Endothelial cell of umbilical vein (primary cell): ENCODE measurements around the gene LARGE1. TPM values are rescaled to one million over a fixed set of nuclear protein-coding genes. Genes with fewer than 3 reads are reported as not detected.

ENCODE experiments used
- BruUV-seq: library from RNA; stranded (reverse); fragments of 400-500 nt; replicated peaks from 2 replicates; lab custom pipeline; 2021; lab: Mats Ljungman, UMichigan
- CTCF ChIA-PET: fragments of 300-600, 350-600 bp; sonication (Branson Sonifier 250); formaldehyde crosslinking; loops from one replicate; lab custom pipeline; 2021; ENCODE audit warnings: antibody characterized with exemption, inconsistent platforms; lab: Charles Lee
- POLR2A ChIA-PET: fragments of 300-600, 350-600 bp; sonication (Branson Sonifier 250); formaldehyde crosslinking; loops from one replicate; lab custom pipeline; 2021; ENCODE audit warnings: antibody characterized with exemption, inconsistent platforms; lab: Charles Lee
- DNase-seq: peaks from one replicate; pipeline ENCODE4 v3.0.0-alpha.2; 2011; ENCODE audit warnings: low read depth, low spot score
- FAIRE-seq: peaks from 2 replicates; lab custom pipeline; 2011; peaks lifted over from hg19 to GRCh38; lab: Jason Lieb, UNC
- H2AFZ ChIP-seq: 2 replicates; pipeline ENCODE4 v1.6.0; 2012; ENCODE audit warnings: low read depth, low read length, control low read depth, inconsistent platforms
- H3K27ac ChIP-seq: 2 replicates; pipeline ENCODE4 v1.5.1; 2011; ENCODE audit warnings: low read depth, mild to moderate bottlenecking, control low read depth, low read length, moderate library complexity; ENCODE audit not compliant: insufficient read depth
- H3K27me3 ChIP-seq, 2 experiments: 2 replicates each; pipeline versions ENCODE4 v1.6.0 to v1.6.1; 2011; ENCODE audit warnings: low read length in 2 of 2, mixed read lengths in 1 of 2; ENCODE audit not compliant: control insufficient read depth in 2 of 2, insufficient read depth in 2 of 2
- H3K36me3 ChIP-seq, 2 experiments: 2 replicates in 1 of 2; 3 replicates in 1 of 2; pipeline ENCODE4 v1.5.1; 2011; ENCODE audit warnings: low read length in 2 of 2, mild to moderate bottlenecking in 1 of 2, moderate library complexity in 1 of 2; ENCODE audit not compliant: control insufficient read depth in 2 of 2, insufficient read depth in 2 of 2; ENCODE audit errors: extremely low read depth in 1 of 2
- H3K4me1 ChIP-seq: 3 replicates; pipeline ENCODE4 v1.5.1; 2011; ENCODE audit warnings: mild to moderate bottlenecking, low read length; ENCODE audit not compliant: control insufficient read depth, insufficient read depth; ENCODE audit errors: extremely low read depth
- H3K4me2 ChIP-seq: 2 replicates; pipeline ENCODE4 v1.6.1; 2011; ENCODE audit warnings: low read length, control low read depth, mixed read lengths; ENCODE audit not compliant: insufficient read depth
- H3K4me3 ChIP-seq, 3 experiments: fragments of 200-600 bp in 1 of 3; sonication (generic), shearing (Covaris generic) in 1 of 3; replicated peaks in 1 of 3; 2 replicates each; pipeline ENCODE4 v1.5.1; 2011 to 2016; ENCODE audit warnings: control low read depth in 3 of 3, low read length in 3 of 3, mild to moderate bottlenecking in 2 of 3, inconsistent platforms in 1 of 3, low read depth in 1 of 3, moderate library complexity in 1 of 3; ENCODE audit not compliant: insufficient read depth in 1 of 3
- H3K79me2 ChIP-seq: 2 replicates; pipeline ENCODE4 v1.6.0; 2012; ENCODE audit warnings: low read length, inconsistent platforms; ENCODE audit not compliant: control insufficient read depth, insufficient read depth
- H3K9ac ChIP-seq: replicated peaks from 2 replicates; pipeline ENCODE3; 2011; ENCODE audit warnings: low read length, control low read depth; ENCODE audit not compliant: insufficient read depth; ENCODE audit errors: extremely low read depth
- H3K9me1 ChIP-seq: replicated peaks from 3 replicates; pipeline ENCODE4 v1.6.0; 2011; ENCODE audit warnings: mild to moderate bottlenecking, low read length; ENCODE audit not compliant: control insufficient read depth, insufficient read depth; ENCODE audit errors: extremely low read depth
- H3K9me3 ChIP-seq: replicated peaks from 2 replicates; pipeline ENCODE4 v1.5.1; 2012; ENCODE audit warnings: low read length, inconsistent platforms; ENCODE audit not compliant: control insufficient read depth, insufficient read depth
- H4K20me1 ChIP-seq: replicated peaks from 2 replicates; pipeline ENCODE3; 2011; ENCODE audit warnings: mild to moderate bottlenecking, low read length; ENCODE audit not compliant: control insufficient read depth, insufficient read depth; ENCODE audit errors: extremely low read depth
- CTCF ChIP-seq, 2 donors: IDR thresholded peaks; 1 replicate in 1 of 2; 2 replicates in 1 of 2; pipeline ENCODE4 v1.5.1; 2011; ENCODE audit warnings: low read length in 2 of 2, mild to moderate bottlenecking in 2 of 2, moderate library complexity in 2 of 2, control low read depth in 1 of 2, inconsistent platforms in 1 of 2, low read depth in 1 of 2; ENCODE audit not compliant: insufficient read depth in 1 of 2; ENCODE audit errors: extremely low read depth in 1 of 2
- EZH2 ChIP-seq: IDR thresholded peaks from 2 replicates; pipeline ENCODE4 v1.6.1; 2012; ENCODE audit warnings: borderline replicate concordance, low read depth, mild to moderate bottlenecking, moderate library complexity, low read length, inconsistent platforms; ENCODE audit not compliant: severe bottlenecking
- FOS ChIP-seq: IDR thresholded peaks from 2 replicates; pipeline ENCODE4 v1.6.1; 2011; ENCODE audit warnings: mild to moderate bottlenecking, low read length, moderate library complexity, borderline replicate concordance; ENCODE audit not compliant: insufficient read depth
- GATA2 ChIP-seq: IDR thresholded peaks from 2 replicates; pipeline ENCODE4 v1.7.0; 2011; ENCODE audit warnings: low read depth, mild to moderate bottlenecking, moderate library complexity, mixed read lengths, low read length; ENCODE audit not compliant: insufficient read length, insufficient read depth
- JUN ChIP-seq: IDR thresholded peaks from 2 replicates; pipeline ENCODE4 v1.6.1; 2011; ENCODE audit warnings: borderline replicate concordance, low read depth; ENCODE audit not compliant: insufficient read length, insufficient read depth
- MAX ChIP-seq: IDR thresholded peaks from 2 replicates; pipeline ENCODE4 v1.6.1; 2011; ENCODE audit not compliant: insufficient read depth, insufficient read length
- MYC ChIP-seq: IDR thresholded peaks from one replicate; pipeline ENCODE4 v1.6.1; 2011; ENCODE audit warnings: mild to moderate bottlenecking, low read depth, low read length
- POLR2A ChIP-seq: IDR thresholded peaks from 2 replicates; pipeline ENCODE4 v1.6.1; 2012; ENCODE audit warnings: low read depth, mild to moderate bottlenecking, control low read depth, low read length
- POLR2AphosphoS5 ChIP-seq: IDR thresholded peaks from 2 replicates; pipeline ENCODE4 v1.6.1; 2012; ENCODE audit warnings: low read depth, mild to moderate bottlenecking, control low read depth, low read length, moderate library complexity; ENCODE audit not compliant: insufficient read depth
- dilution Hi-C: fragments of 300-500 bp; cut with MboI; formaldehyde crosslinking; loops from one replicate; pipeline ENCODE4 v1.15.0; 2019; ENCODE audit warnings: low sequenced_read_pairs; ENCODE audit not compliant: extremely low pct_ligation_motif_present
- intact Hi-C: fragments of 100-400 bp; cut with micrococcal nuclease; formaldehyde crosslinking; loops from one replicate; pipeline ENCODE4 v1.10.0; 2022
- polyA plus RNA-seq, 4 experiments: library from polyadenylated mRNA; depleted of rRNA in 3 of 4; stranded (reverse) in 3 of 4; unstranded in 1 of 4; fragments of >200 nt; gene quantifications; 2 replicates each; pipeline versions ENCODE4 v1.2.1 to v1.2.3, GENCODE V29; 2011 to 2012; ENCODE audit warnings: missing spikeins in 1 of 4
- total RNA-seq: library from RNA; stranded (reverse); gene quantifications from 2 replicates; pipeline ENCODE4 v1.2.3, GENCODE V29; 2021

Gene LARGE1
- total and polyA plus RNA-seq, 2 donors (not counting 3 experiments of a cell fraction or from before 2014, with no cell fraction given): 0.95 to 4.4 TPM

- ChIA-PET CTCF (no interaction called here), POLR2A (no interaction called here)
- no peak for FAIRE-seq
- BruUV-seq: no TSS peak
- no peak overlapping the region for H3K4me2 ChIP-seq
- no peaks in the 10 kb centered on the region for H3K27me3 ChIP-seq
- no peak overlapping the region for H3K9ac ChIP-seq
- no peak overlapping the region for H3K4me3 ChIP-seq
- H3K27ac ChIP-seq: no peak overlapping the region
- H3K4me1 ChIP-seq: no peaks in the 10 kb centered on the region
- H2AFZ ChIP-seq: no peak overlapping the region
- no peaks in the 10 kb centered on the region for H3K36me3 ChIP-seq
- intact Hi-C loops: no loop called here
- TF ChIP-seq MYC: no peak
- no peak for TF ChIP-seq JUN
- no peak for TF ChIP-seq POLR2AphosphoS5
- TF ChIP-seq CTCF (IDR thresholded peaks at IDR 0.05; ENCODE audit: extremely low read depth in 1 of 2, insufficient read depth in 1 of 2, low read depth in 1 of 2, low read length in 2 of 2): no peak
- TF ChIP-seq MAX: no peak
- TF ChIP-seq POLR2A: no peak
- no peak for TF ChIP-seq GATA2
- TF ChIP-seq FOS: no peak
- no peak for TF ChIP-seq EZH2
- no peaks in the 10 kb centered on the region for H3K9me1 ChIP-seq
- H3K79me2 ChIP-seq: no peaks in the 10 kb centered on the region
- dilution Hi-C loops: no loop called here
- no peaks in the 10 kb centered on the region for H4K20me1 ChIP-seq
- no peak for DNase-seq
- H3K9me3 ChIP-seq: peaks cover 8% of the 10 kb centered on the region
Measured at GRCh38 chr22:33823552-33823951, 96.7 kb downstream of the LARGE1 start.
